ENCODE results near the gene EHMT1.

Gene EHMT1

GRCh38 chr9:137829260-137829996, 210.6 kb downstream of the EHMT1 start:
- no peak for DNase-seq (ENCODE audit: low spot score)

- no peak for DNase-seq (ENCODE audit: low spot score)
Measured at GRCh38 chr9:137832191-137832700, 213.4 kb downstream of the EHMT1 start.

GRCh38 chr9:137832830-137833590, 214.2 kb downstream of the EHMT1 start:
- no peak for DNase-seq (ENCODE audit: low spot score)

GRCh38 chr9:137833721-137834613, 215.2 kb downstream of the EHMT1 start:
- no peak for DNase-seq (ENCODE audit: low spot score)

GRCh38 chr9:137834846-137835546, 216.2 kb downstream of the EHMT1 start:
- DNase-seq (ENCODE audit: low spot score), result no peak

- no peak for DNase-seq (ENCODE audit: low spot score)
Measured at GRCh38 chr9:137836151-137836830, 217.5 kb downstream of the EHMT1 start.

- DNase-seq (ENCODE audit: low spot score), result no peak
Measured at GRCh38 chr9:137836831-137837241, 218.0 kb downstream of the EHMT1 start.

GRCh38 chr9:137837345-137838278, 218.8 kb downstream of the EHMT1 start:
- no peak for DNase-seq (ENCODE audit: low spot score)

GRCh38 chr9:137838576-137838975, 219.8 kb downstream of the EHMT1 start:
- no peak for DNase-seq (ENCODE audit: low spot score)

GRCh38 chr9:137843355-137843754, 224.6 kb downstream of the EHMT1 start:
- no peak for DNase-seq (ENCODE audit: low spot score)

- no peak for DNase-seq (ENCODE audit: low spot score)
Measured at GRCh38 chr9:137851516-137852267, 232.9 kb downstream of the EHMT1 start.

- DNase-seq (ENCODE audit: low spot score), result no peak
Measured at GRCh38 chr9:137853392-137853995, 234.7 kb downstream of the EHMT1 start.

- no peak for DNase-seq (ENCODE audit: low spot score)
Measured at GRCh38 chr9:137860361-137860760, 241.6 kb downstream of the EHMT1 start.

- DNase-seq (ENCODE audit: low spot score), result no peak
Measured at GRCh38 chr9:137865581-137866145, 246.9 kb downstream of the EHMT1 start.

- no peak for DNase-seq (ENCODE audit: low spot score)
Measured at GRCh38 chr9:137866226-137867141, 247.7 kb downstream of the EHMT1 start.

GRCh38 chr9:137870432-137870831, 251.6 kb downstream of the EHMT1 start:
- no peak for DNase-seq (ENCODE audit: low spot score)

- no peak for DNase-seq (ENCODE audit: low spot score)
Measured at GRCh38 chr9:137872296-137872695, 253.5 kb downstream of the EHMT1 start.
